HG03196 (cell line): ENCODE data around the gene ACTL9.

Experiments used
- ATAC-seq: cut with Tn5 transposase; IDR thresholded peaks from one replicate; pipeline ENCODE4 v1.9.1; 2021; ENCODE audit not compliant: unreplicated experiment

ACTL9 gene

DNA sequence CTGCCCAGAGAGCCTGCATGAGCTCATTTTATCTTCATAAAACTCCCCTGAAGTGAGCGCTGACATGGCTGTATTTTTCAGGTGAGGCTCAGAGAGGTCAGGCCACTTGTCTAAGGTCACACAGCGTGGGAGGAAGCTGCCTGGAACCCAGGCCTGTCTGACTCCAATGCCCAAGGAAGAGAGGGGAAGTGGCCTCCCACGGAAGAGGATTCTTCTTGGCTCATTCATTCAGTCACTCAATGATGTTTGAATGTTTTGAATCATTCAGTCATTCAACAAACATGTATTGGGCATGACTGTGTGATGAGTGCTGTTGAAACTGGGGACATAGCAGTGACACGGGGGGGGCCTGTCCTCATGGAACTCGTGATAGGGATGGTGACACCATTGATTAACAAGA, 12.0 kb downstream of the ACTL9 start:
- no peak for ATAC-seq

DNA sequence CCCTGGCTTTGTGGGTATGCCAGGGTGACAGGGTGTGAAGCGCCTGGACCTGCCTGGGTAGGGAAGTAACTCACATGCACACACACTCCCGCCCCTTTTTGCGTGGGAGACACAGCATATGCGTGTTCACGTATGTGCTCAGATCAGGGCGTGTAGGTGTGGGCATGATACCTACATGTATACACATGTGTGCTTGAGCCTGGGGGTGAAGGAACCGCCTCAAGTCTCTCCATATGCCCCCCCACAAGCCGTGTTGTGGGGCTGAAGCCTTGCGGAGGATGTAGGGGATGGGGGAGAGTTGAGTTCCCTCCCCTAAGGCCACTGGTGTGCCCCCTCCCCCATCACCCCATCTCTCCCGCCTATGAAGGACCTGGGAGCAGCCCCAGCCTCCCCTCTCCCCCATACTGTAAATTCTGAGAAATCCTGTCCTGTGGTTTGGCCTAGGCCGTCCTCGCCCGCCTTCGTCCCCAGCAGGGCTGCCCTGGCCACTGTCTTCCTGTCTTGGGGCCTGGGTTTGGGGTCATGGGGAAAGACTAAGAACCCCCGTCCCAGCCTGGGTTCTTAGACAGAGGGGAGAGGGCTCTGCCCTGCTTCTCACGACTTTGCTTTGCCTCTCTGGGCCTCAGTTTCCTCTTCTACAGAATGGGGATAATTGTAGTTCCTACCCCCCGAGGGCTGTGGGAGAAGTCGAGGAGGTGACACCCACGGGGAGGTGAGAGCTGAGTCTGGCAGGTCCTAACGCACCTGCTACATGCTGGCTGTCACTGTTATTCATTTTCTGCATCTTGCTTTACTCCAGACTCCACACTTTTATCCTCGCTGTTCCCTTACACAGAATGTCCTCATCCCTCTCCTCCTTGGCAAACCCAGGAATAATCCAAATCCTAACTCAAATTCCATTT, 14.3 kb downstream of the ACTL9 start:
- no peak for ATAC-seq

- no peak for ATAC-seq
Observed at GRCh38 chr19:8682931-8683330, 15.7 kb downstream of the ACTL9 start.

DNA sequence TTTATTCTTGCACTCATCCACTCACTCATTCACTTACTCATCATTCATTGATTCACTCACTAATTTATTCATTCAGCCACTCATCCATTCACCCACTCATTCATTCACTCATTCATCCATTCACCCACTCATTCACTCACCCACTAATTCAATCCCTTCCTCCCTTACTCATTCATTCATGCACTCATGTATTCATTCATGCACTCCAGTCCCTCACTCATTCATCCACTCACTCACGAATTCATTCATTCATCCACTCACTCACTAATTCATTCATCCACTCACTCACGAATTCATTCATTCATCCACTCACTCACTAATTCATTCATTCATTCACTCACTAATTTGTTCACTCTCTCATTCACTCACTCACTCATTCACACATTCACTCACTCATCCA, 16.1 kb downstream of the ACTL9 start:
- no peak for ATAC-seq

GRCh38 chr19:8681345-8682029, 17.1 kb downstream of the ACTL9 start:
- no peak for ATAC-seq

DNA sequence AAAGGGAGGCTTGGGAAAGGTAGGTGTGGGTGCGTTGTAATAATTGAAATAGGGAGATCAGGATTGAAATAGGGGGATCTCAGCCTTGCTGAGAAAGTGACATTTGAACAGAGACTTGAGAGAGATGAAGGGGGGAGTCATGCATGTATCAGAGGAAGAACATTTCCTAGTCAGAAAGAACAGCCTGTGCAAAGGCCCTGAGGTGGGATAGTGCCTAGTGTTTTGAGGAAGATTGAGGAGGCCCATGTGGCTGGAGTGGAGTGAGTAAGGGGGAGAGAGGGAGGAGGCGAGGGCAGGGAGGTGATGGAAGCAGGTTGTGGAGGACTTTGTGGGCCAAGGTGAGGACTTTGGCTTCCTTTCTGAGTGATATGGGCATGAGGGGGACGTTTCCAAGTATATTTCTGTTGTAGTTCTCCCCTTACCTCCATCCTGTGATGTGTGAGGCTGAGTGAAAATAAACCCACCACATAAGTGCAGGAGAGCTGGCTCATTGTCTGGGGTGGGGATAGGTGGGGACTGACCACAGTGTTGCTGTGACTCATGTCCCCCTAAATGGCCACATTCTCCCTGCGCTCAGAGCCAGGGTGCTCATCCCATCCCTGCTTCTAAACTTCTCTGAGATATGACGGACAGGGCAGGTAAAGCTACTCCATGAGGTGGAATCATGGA, 17.8 kb downstream of the ACTL9 start:
- no peak for ATAC-seq

GRCh38 chr19:8678244-8678807, 20.3 kb downstream of the ACTL9 start:
- ATAC-seq, result no peak

DNA sequence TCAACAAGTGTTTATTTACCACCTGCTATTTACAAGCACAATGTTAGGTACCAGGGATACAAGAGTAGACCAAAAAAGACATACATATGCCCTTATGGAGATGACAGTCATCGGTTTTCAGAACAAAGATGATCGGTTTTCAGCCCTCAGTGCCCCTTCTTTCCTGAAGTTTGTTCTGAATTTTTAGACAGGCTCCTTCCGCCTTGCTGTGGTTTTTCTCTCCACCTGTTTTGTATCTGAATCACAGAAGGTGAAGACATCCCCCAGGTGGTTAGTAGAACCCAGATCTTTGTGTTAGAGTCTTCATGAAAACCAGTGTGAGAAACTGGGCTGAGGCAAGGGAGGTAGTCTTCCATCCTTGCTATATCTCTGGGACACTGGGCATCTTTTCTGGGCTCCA, 23.5 kb downstream of the ACTL9 start:
- no peak for ATAC-seq

DNA sequence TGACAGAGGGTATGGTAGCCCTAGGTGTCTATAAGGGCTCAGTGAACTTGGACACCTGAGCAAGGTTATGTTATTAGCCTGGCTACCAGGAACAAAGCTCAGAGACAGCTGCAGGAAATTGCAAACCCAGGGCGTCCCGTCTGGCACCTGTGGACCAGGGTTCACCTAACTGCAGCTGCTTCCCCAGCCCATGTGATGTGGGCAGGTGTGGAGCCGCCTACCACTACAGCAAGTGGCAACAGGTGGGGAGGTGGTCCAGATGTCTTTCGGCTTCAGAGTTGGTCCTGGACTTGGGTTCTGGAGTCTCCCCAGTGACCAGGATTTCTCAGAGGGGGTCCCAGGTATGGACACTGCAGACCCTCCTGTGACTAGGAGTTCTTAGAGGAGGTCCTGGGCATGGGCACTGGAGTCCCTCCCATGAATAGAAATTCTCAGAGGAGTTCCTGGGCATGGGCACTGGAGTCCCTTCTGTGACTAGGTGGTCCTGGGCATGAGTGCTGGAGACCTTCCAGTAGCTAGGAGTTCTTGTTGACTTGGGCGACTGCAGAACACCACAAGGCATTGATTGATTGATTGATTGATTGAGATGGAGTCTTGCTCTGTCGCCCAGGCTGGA, 25.2 kb downstream of the ACTL9 start:
- no peak for ATAC-seq

DNA sequence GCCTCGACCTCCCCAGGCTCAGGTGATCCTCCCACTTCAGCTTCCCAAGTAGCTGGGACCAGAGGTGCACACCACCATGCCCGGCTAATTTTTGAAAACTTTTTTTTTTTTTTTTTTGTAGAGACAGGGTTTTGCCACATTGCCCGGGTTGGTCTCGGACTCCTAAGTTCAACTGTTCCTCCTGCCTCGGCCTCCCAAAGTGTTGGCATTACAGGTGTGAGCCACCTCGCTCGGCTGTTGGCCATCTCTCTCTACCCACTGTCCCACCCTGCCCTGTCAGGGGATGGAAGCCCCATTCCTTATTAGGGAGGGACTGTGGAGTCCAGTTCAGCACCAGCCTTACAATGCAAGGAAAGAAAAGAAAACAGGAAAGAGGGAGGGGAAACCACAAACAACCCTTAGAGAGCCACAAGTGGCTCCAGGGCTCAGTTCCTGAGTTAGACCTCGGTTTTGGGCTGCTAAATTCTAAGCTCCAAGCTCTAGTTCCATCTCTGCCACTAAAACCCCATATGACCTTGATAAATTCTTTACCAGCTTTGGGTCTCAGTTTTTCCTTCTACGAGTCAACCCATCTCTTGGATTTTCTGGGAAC, 31.7 kb downstream of the ACTL9 start:
- ATAC-seq, result no peak

- no peak for ATAC-seq
Observed at GRCh38 chr19:8665468-8666213, 33.0 kb downstream of the ACTL9 start.

GRCh38 chr19:8664671-8665057, 33.9 kb downstream of the ACTL9 start:
- ATAC-seq, result no peak

DNA sequence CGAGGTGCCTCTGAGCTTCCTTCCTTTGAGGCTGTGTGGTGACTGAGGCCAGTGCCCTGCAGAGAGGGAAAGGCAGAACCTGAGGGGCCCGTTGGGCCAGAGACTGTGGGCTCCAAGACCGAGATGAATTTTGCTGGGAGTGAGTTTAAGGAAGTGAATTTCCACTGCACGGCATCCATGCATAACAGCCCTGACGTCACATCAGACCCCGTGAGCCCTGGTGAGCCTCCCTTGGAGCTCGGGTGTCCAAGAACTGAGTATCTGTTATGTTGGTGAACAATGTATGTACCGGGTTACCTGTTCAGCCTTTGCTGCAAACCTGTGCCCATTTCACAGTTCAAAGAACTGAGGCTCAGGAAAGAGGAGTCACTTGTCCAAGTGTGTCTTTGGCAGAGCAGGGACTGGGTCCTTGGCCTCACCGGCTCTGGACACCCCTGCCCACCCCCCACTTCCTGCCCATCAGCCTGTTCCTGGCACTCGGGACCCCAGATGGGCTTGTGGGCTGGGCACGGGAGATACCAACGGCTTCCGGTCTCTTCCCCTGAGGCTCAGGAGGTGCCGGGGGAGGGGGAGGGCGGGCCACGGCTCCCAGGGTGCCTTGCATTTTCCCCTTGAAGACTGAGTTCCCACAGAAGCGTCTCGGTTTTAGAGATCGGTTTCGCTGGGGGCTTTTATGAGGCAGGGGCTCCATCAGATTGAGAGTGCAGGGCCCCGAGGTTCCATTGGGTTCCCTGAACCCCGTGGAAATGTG, 34.5 kb downstream of the ACTL9 start:
- ATAC-seq, result no peak

- no peak for ATAC-seq
Observed at GRCh38 chr19:8662263-8662662, 36.3 kb downstream of the ACTL9 start.

- no peak for ATAC-seq
Observed at GRCh38 chr19:8659905-8660304, 38.7 kb downstream of the ACTL9 start.

DNA sequence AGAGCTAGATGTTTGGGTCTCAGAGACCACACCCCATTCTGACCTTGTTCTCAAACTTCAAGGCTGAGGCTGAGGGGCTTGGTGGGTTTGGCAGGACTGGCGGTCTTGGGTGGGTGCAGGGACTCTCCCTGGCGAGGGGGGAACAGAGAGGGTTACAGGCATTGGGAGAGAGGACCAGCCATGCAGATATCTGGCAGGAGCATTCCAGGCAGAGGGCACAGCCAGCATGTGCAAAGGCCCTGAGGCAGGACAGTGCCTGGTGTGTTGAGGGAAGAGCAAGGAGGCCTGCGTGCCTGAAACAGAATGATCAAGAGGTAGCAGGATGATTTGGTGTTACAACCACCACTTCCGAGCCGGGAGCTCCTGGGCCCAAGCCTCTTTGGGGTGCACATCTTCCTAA, 40.7 kb downstream of the ACTL9 start:
- ATAC-seq, result no peak

DNA sequence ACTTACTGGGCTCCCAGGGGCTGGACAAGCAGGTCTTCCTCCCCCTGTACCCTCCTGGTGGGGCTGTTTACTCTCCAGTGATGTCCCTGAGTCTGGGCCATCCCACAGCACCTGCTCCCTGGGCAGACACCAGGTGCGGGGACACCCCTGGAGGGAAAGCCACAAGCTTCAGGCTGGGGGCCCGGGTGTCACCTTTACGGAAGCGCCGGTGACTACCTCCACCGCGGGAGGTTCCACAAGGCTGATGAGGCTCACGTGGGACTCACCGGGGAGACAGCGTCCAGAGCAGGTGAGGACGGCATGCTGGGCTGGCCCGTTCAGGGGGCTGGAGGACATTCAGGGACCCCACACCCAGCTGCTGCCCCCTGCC, 43.3 kb downstream of the ACTL9 start:
- no peak for ATAC-seq

DNA sequence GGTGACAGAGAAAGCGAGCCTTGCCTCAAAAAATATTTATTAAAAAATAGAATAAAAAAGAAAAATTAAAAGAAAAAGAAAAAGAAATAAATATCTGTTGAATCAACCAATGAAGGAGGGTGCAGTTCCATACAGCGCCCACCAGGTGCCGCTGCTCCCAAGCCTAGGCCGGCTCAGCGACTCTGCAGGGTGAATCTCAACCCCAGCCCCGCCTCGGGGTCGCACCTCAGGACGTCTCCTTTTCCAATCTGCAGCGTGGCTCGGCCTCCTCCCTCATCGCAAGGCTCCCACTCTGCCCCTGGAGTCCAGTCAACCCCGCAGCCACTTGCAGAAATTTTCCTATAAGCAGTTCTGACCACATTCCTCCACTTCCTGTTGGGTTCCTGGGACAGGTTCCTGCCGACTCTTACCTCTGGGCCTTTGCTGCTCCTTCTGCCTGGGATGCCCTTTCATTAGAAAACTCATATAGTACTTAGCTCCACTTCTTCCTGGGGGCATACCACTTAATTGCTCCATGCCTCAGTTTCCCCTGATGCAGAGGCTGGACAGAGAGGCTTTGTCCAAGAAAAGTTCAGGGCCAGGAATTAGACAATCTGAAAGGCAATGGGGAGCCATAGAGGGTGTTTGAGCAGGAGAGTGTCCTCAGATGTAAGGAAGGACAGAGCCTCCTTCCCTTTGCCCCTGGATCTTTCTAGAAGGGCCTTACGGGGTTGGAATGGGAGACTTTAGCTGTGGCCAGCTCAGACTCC, 43.8 kb downstream of the ACTL9 start:
- ATAC-seq, result no peak

- ATAC-seq, result no peak
Observed at GRCh38 chr19:8648240-8648639, 50.4 kb downstream of the ACTL9 start.
